SK-N-SH (cell line): ENCODE data around the gene EXD2.

Source experiments
- CTCF ChIP-seq: fragments of 200-600 bp; sonication (generic); IDR thresholded peaks from 2 replicates; pipeline ENCODE4 v1.6.1; 2017; ENCODE audit warnings: antibody characterized with exemption, mild to moderate bottlenecking, moderate library complexity
- ELF1 ChIP-seq: IDR thresholded peaks from 2 replicates; pipeline ENCODE4 v1.4.0; 2012
- EP300 ChIP-seq, 2 experiments: IDR thresholded peaks; 2 replicates each; pipeline versions ENCODE4 v1.4.0 to v1.6.1; 2012; ENCODE audit warnings: borderline replicate concordance in 1 of 2, low read depth in 1 of 2, low read length in 1 of 2
- NRF1 ChIP-seq: IDR thresholded peaks from 2 replicates; pipeline ENCODE4 v1.6.1; 2012; ENCODE audit warnings: low read depth, mild to moderate bottlenecking, low read length
- POLR2AphosphoS5 ChIP-seq: IDR thresholded peaks from 2 replicates; pipeline ENCODE4 v1.6.1; 2012; ENCODE audit warnings: low read depth, low read length
- REST ChIP-seq: IDR thresholded peaks from 2 replicates; pipeline ENCODE4 v1.6.1; 2012; ENCODE audit warnings: mild to moderate bottlenecking, low read depth, low read length, moderate library complexity

- TF ChIP-seq EP300 (IDR thresholded peaks at IDR 0.05; ENCODE audit: borderline replicate concordance in 1 of 2, low read depth in 1 of 2, low read length in 1 of 2): no peak
- TF ChIP-seq ELF1: no peak
- TF ChIP-seq CTCF: no peak
- TF ChIP-seq NRF1: no peak
- TF ChIP-seq POLR2AphosphoS5: no peak
- TF ChIP-seq REST: no peak
Observed at GRCh38 chr14:69288956-69289705, 97.8 kb downstream of the EXD2 start.
